ENCODE data around the gene HMGA1. TPM values are rescaled to one million over a fixed set of nuclear protein-coding genes. Genes with fewer than 3 reads are reported as not detected.

Gene HMGA1
- total and polyA plus RNA-seq, 2 experiments from 2014 or later = 1,411 to 2,052 TPM

DNA sequence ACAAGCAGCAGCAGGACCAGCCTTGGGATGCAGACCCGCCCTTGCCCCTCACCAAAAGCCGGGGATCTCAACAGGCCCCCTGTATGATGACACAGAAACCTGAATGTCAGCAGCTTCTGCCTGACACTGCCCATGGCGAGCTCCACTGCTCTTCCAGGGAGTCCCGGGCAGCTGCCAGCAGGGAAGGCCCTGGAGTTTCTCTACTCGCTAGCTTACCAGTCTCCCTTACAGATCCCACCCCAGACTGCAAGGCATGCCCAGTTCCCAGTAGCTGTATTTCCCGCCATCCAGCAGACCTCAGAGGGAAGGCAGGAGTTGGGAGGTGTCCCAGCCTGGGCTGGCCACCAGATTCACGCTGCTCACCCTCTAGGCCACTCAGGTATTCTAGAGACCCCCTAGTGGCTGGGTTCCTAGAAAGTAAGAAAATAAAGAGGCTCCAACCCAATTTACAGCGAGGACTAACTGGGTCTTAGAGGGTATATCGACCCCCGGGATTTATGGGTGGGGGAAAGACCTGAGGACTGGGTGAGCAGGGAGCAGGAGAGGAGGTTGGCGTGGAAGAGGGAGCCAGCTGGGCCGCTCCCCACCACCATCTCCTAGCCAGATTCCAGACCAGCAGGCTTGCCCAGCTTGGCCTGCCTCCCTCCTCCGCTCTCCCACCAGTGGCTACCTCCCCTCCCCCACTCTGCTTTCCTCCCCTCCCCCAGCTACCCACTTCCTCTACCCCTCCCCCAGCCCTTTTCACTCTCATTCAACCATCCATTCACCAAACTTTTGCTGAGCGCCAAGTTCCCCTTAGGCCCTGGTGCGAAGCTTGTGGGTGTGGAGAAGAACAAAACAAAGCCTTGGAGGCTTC is 9.7 kb upstream of the HMGA1 start:
- Mint-ChIP-seq H3K27me3 (ENCODE audit: insufficient read depth, low read depth, poor library complexity) (peaks cover 33% of the 10 kb centered on the region), H3K9me3 (no peaks in the 10 kb centered on the region; the same call in 1 of the 3 replicates), H3K27ac (peak overlapping the region; percentile 97), H3K36me3 (ENCODE audit: low read depth) (no peaks in the 10 kb centered on the region), H3K4me1 (peaks cover 48% of the 10 kb centered on the region), H3K4me3 (peak overlapping the region; percentile 12; the same call in 1 of the 3 replicates)
- ATAC-seq = peak; percentile 39
- TF ChIP-seq POLR2AphosphoS5 (IDR thresholded peaks at IDR 0.05; ENCODE audit: low read depth) (no peak), CTCF (conservative IDR thresholded peaks at IDR 0.05; ENCODE audit: low read depth in 2 of 2) (peak in 1 of 2 experiments; percentile 41; a peak in 3 of 4 replicates), ZNF114 (CRISPR knock-in tag; IDR thresholded peaks at IDR 0.05) (no peak)
- TF ChIP-seq, protein P1, sequence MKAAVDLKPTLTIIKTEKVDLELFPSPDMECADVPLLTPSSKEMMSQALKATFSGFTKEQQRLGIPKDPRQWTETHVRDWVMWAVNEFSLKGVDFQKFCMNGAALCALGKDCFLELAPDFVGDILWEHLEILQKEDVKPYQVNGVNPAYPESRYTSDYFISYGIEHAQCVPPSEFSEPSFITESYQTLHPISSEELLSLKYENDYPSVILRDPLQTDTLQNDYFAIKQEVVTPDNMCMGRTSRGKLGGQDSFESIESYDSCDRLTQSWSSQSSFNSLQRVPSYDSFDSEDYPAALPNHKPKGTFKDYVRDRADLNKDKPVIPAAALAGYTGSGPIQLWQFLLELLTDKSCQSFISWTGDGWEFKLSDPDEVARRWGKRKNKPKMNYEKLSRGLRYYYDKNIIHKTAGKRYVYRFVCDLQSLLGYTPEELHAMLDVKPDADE (IDR thresholded peaks at IDR 0.05) = peak; percentile 48; the same call in 1 of the 2 replicates
- peak overlapping the region; percentile 42 for H3K4me3 ChIP-seq
- H2AFZ ChIP-seq = 0 out of 2 replicates have a peak overlapping the region, but pooled peaks have one; percentile 38
- H3K4me2 ChIP-seq = peak overlapping the region; percentile 83
- no peaks in the 10 kb centered on the region for H3K36me3 ChIP-seq (ENCODE audit: insufficient read depth)
- no peaks in the 10 kb centered on the region for H3K9me2 ChIP-seq (ENCODE audit: insufficient read depth)
- H3K27ac ChIP-seq (ENCODE audit: low read depth) = peak overlapping the region; percentile 96
- peaks cover 29% of the 10 kb centered on the region; the same call in 1 of the 2 replicates for H3F3A ChIP-seq (replicated peaks; ENCODE audit: low read depth)
- H4K20me1 ChIP-seq (replicated peaks; ENCODE audit: insufficient read depth) = no peaks in the 10 kb centered on the region
- H3K4me1 ChIP-seq (ENCODE audit: insufficient read depth) = peaks cover 50% of the 10 kb centered on the region
- DNase-seq (ENCODE audit: low spot score) = peak; percentile 89
- H3K79me2 ChIP-seq (replicated peaks; ENCODE audit: insufficient read depth) = no peaks in the 10 kb centered on the region
- H3K27me3 ChIP-seq (ENCODE audit: insufficient read depth) = no peaks in the 10 kb centered on the region

- H3K4me2 ChIP-seq = peak overlapping the region; percentile 83
- peak overlapping the region; percentile 97 for H3K27ac Mint-ChIP-seq
- no peak for TF ChIP-seq POLR2AphosphoS5 (IDR thresholded peaks at IDR 0.05; ENCODE audit: low read depth)
These were observed 8.8 kb upstream of the HMGA1 start for GRCh38 chr6:34227761-34228421.

More at GRCh38 chr6:34227761-34228421, 8.8 kb upstream of the HMGA1 start:
- H4K20me1 ChIP-seq (replicated peaks; ENCODE audit: insufficient read depth) = no peaks in the 10 kb centered on the region
- peaks cover 51% of the 10 kb centered on the region for H3K4me1 ChIP-seq (ENCODE audit: insufficient read depth)
- peak overlapping the region; percentile 42 for H3K4me3 ChIP-seq
- no peak for DNase-seq (ENCODE audit: low spot score)
- H3K36me3 Mint-ChIP-seq (ENCODE audit: low read depth) = no peaks in the 10 kb centered on the region
- H3K9me2 ChIP-seq (ENCODE audit: insufficient read depth) = no peaks in the 10 kb centered on the region
- H2AFZ ChIP-seq = 0 out of 2 replicates have a peak overlapping the region, but pooled peaks have one; percentile 38
- H3K27ac ChIP-seq (ENCODE audit: low read depth) = peak overlapping the region; percentile 96
- H3K4me3 Mint-ChIP-seq = no peak overlapping the region
- no peaks in the 10 kb centered on the region for H3K27me3 ChIP-seq (ENCODE audit: insufficient read depth)
- H3K4me1 Mint-ChIP-seq = peaks cover 51% of the 10 kb centered on the region
- no peak for ATAC-seq
- H3K79me2 ChIP-seq (replicated peaks; ENCODE audit: insufficient read depth) = no peaks in the 10 kb centered on the region
- no peaks in the 10 kb centered on the region; the same call in 1 of the 3 replicates for H3K9me3 Mint-ChIP-seq
- H3K36me3 ChIP-seq (ENCODE audit: insufficient read depth) = no peaks in the 10 kb centered on the region
- peaks cover 29% of the 10 kb centered on the region; the same call in 1 of the 2 replicates for H3F3A ChIP-seq (replicated peaks; ENCODE audit: low read depth)
- peaks cover 32% of the 10 kb centered on the region for H3K27me3 Mint-ChIP-seq (ENCODE audit: insufficient read depth, low read depth, poor library complexity)
